ENCODE results near the gene ALG8. TPM values are rescaled to one million over a fixed set of nuclear protein-coding genes. Genes with fewer than 3 reads are reported as not detected.

Gene ALG8
- total RNA-seq, 2 experiments from 2014 or later: 35.1 to 35.9 TPM

- no peak for DNase-seq
- intact Hi-C loops (cut with micrococcal nuclease): no loop called here
- no peak overlapping the region for H3K4me3 Mint-ChIP-seq
- H3K27ac Mint-ChIP-seq: no peak overlapping the region
- H3K4me1 Mint-ChIP-seq (ENCODE audit: low read depth): no peaks in the 10 kb centered on the region
- no peaks in the 10 kb centered on the region for H3K27me3 Mint-ChIP-seq (ENCODE audit: low read depth)
- peaks cover under 1% of the 10 kb centered on the region for H3K9me3 Mint-ChIP-seq
- CTCF ChIA-PET: interaction anchor here (0.6 kb wide), 1 partner anchor 370 kb away, joined by 6 read pairs; no protein-coding TSS in a partner anchor
- H3K36me3 Mint-ChIP-seq (ENCODE audit: low read depth): peaks cover 14% of the 10 kb centered on the region
Observed at GRCh38 chr11:78170874-78171549, 31.6 kb upstream of the ALG8 start.

- Mint-ChIP-seq H3K27me3 (ENCODE audit: low read depth) (no peaks in the 10 kb centered on the region), H3K27ac (no peak overlapping the region), H3K36me3 (ENCODE audit: low read depth) (peaks cover 14% of the 10 kb centered on the region), H3K4me3 (no peak overlapping the region), H3K4me1 (ENCODE audit: low read depth) (no peaks in the 10 kb centered on the region), H3K9me3 (no peaks in the 10 kb centered on the region)
- no peak for DNase-seq
- CTCF ChIA-PET: interaction anchor here (0.6 kb wide), 1 partner anchor 17 kb away, joined by 4 read pairs; no protein-coding TSS in a partner anchor
- intact Hi-C loops (cut with micrococcal nuclease): no loop called here
Observed at GRCh38 chr11:78170413-78170812, 31.0 kb upstream of the ALG8 start.

- Mint-ChIP-seq H3K4me1 (ENCODE audit: low read depth) (no peaks in the 10 kb centered on the region), H3K27me3 (ENCODE audit: low read depth) (no peaks in the 10 kb centered on the region), H3K9me3 (no peaks in the 10 kb centered on the region), H3K4me3 (no peak overlapping the region), H3K27ac (no peak overlapping the region), H3K36me3 (ENCODE audit: low read depth) (peaks cover 8% of the 10 kb centered on the region)
- DNase-seq: no peak
- CTCF ChIA-PET: no interaction called here
- intact Hi-C loops (cut with micrococcal nuclease): no loop called here
Observed at GRCh38 chr11:78168539-78169477, 29.4 kb upstream of the ALG8 start.

GRCh38 chr11:78166855-78167469 is 27.5 kb upstream of the ALG8 start:
- no peaks in the 10 kb centered on the region for H3K27me3 Mint-ChIP-seq (ENCODE audit: low read depth)
- no peak overlapping the region for H3K27ac Mint-ChIP-seq
- CTCF ChIA-PET: no interaction called here
- DNase-seq: no peak
- no peaks in the 10 kb centered on the region for H3K36me3 Mint-ChIP-seq (ENCODE audit: low read depth)
- intact Hi-C loops (cut with micrococcal nuclease): no loop called here
- no peak overlapping the region for H3K4me3 Mint-ChIP-seq
- no peaks in the 10 kb centered on the region for H3K4me1 Mint-ChIP-seq (ENCODE audit: low read depth)
- H3K9me3 Mint-ChIP-seq: no peaks in the 10 kb centered on the region

- H3K4me1 Mint-ChIP-seq (ENCODE audit: low read depth): no peaks in the 10 kb centered on the region
- H3K27ac Mint-ChIP-seq: no peak overlapping the region
- H3K27me3 Mint-ChIP-seq (ENCODE audit: low read depth): no peaks in the 10 kb centered on the region
- no peak for DNase-seq
- CTCF ChIA-PET: no interaction called here
- H3K4me3 Mint-ChIP-seq: no peak overlapping the region
- no peaks in the 10 kb centered on the region for H3K9me3 Mint-ChIP-seq
- intact Hi-C loops (cut with micrococcal nuclease): no loop called here
- H3K36me3 Mint-ChIP-seq (ENCODE audit: low read depth): no peaks in the 10 kb centered on the region
Observed at GRCh38 chr11:78164471-78164870, 25.0 kb upstream of the ALG8 start.

GRCh38 chr11:78163828-78164227 is 24.4 kb upstream of the ALG8 start:
- H3K36me3 Mint-ChIP-seq (ENCODE audit: low read depth): no peaks in the 10 kb centered on the region
- no peaks in the 10 kb centered on the region for H3K4me1 Mint-ChIP-seq (ENCODE audit: low read depth)
- intact Hi-C loops (cut with micrococcal nuclease): no loop called here
- DNase-seq: no peak
- H3K27ac Mint-ChIP-seq: no peak overlapping the region
- H3K9me3 Mint-ChIP-seq: no peaks in the 10 kb centered on the region
- CTCF ChIA-PET: interaction anchor here (0.6 kb wide), 1 partner anchor 408 kb away, joined by 3 read pairs; no protein-coding TSS in a partner anchor
- H3K27me3 Mint-ChIP-seq (ENCODE audit: low read depth): no peaks in the 10 kb centered on the region
- no peak overlapping the region for H3K4me3 Mint-ChIP-seq

GRCh38 chr11:78161962-78162371 is 22.5 kb upstream of the ALG8 start:
- intact Hi-C loops (cut with micrococcal nuclease): no loop called here
- H3K4me1 Mint-ChIP-seq (ENCODE audit: low read depth): no peaks in the 10 kb centered on the region
- DNase-seq: no peak
- H3K27ac Mint-ChIP-seq: no peak overlapping the region
- H3K4me3 Mint-ChIP-seq: no peak overlapping the region
- H3K9me3 Mint-ChIP-seq: no peaks in the 10 kb centered on the region
- CTCF ChIA-PET: no interaction called here
- no peaks in the 10 kb centered on the region for H3K27me3 Mint-ChIP-seq (ENCODE audit: low read depth)
- H3K36me3 Mint-ChIP-seq (ENCODE audit: low read depth): no peaks in the 10 kb centered on the region

GRCh38 chr11:78161346-78161745 is 21.9 kb upstream of the ALG8 start:
- Mint-ChIP-seq H3K4me1 (ENCODE audit: low read depth) (no peaks in the 10 kb centered on the region), H3K27me3 (ENCODE audit: low read depth) (no peaks in the 10 kb centered on the region), H3K36me3 (ENCODE audit: low read depth) (no peaks in the 10 kb centered on the region), H3K9me3 (no peaks in the 10 kb centered on the region), H3K27ac (no peak overlapping the region), H3K4me3 (no peak overlapping the region)
- CTCF ChIA-PET: no interaction called here
- DNase-seq: no peak
- intact Hi-C loops (cut with micrococcal nuclease): no loop called here

- Mint-ChIP-seq H3K27me3 (ENCODE audit: low read depth) (no peaks in the 10 kb centered on the region), H3K27ac (no peak overlapping the region), H3K36me3 (ENCODE audit: low read depth) (no peaks in the 10 kb centered on the region), H3K9me3 (no peaks in the 10 kb centered on the region), H3K4me1 (ENCODE audit: low read depth) (no peaks in the 10 kb centered on the region), H3K4me3 (no peak overlapping the region)
- CTCF ChIA-PET: no interaction called here
- DNase-seq: no peak
- intact Hi-C loops (cut with micrococcal nuclease): no loop called here
Observed at GRCh38 chr11:78160557-78160956, 21.1 kb upstream of the ALG8 start.

GRCh38 chr11:78158987-78159652 is 19.7 kb upstream of the ALG8 start:
- Mint-ChIP-seq H3K27ac (no peak overlapping the region), H3K4me3 (no peak overlapping the region), H3K27me3 (ENCODE audit: low read depth) (no peaks in the 10 kb centered on the region), H3K4me1 (ENCODE audit: low read depth) (no peaks in the 10 kb centered on the region), H3K36me3 (ENCODE audit: low read depth) (no peaks in the 10 kb centered on the region), H3K9me3 (no peaks in the 10 kb centered on the region)
- no peak for DNase-seq
- intact Hi-C loops (cut with micrococcal nuclease): no loop called here
- CTCF ChIA-PET: no interaction called here

GRCh38 chr11:78156127-78156844 is 16.9 kb upstream of the ALG8 start:
- CTCF ChIA-PET: no interaction called here

GRCh38 chr11:78151804-78152203 is 12.4 kb upstream of the ALG8 start:
- DNase-seq: no peak
- CTCF ChIA-PET: no interaction called here
- Mint-ChIP-seq H3K36me3 (ENCODE audit: low read depth) (no peaks in the 10 kb centered on the region), H3K4me1 (ENCODE audit: low read depth) (no peaks in the 10 kb centered on the region), H3K27ac (no peak overlapping the region), H3K4me3 (no peak overlapping the region), H3K9me3 (no peaks in the 10 kb centered on the region), H3K27me3 (ENCODE audit: low read depth) (no peaks in the 10 kb centered on the region)
- intact Hi-C loops (cut with micrococcal nuclease): no loop called here

More at GRCh38 chr11:78156127-78156844, 16.9 kb upstream of the ALG8 start:
- DNase-seq: no peak
- no peak overlapping the region for H3K27ac Mint-ChIP-seq
- H3K27me3 Mint-ChIP-seq (ENCODE audit: low read depth): no peaks in the 10 kb centered on the region
- no peak overlapping the region for H3K4me3 Mint-ChIP-seq
- no peaks in the 10 kb centered on the region for H3K36me3 Mint-ChIP-seq (ENCODE audit: low read depth)
- H3K4me1 Mint-ChIP-seq (ENCODE audit: low read depth): no peaks in the 10 kb centered on the region
- H3K9me3 Mint-ChIP-seq: no peaks in the 10 kb centered on the region
- intact Hi-C loops (cut with micrococcal nuclease): no loop called here
